8988T (cell line): ENCODE results near the gene PCK1.

ENCODE experiments used
- DNase-seq: peaks from one replicate; pipeline ENCODE4 v3.0.0; 2011

The PCK1 gene

DNA sequence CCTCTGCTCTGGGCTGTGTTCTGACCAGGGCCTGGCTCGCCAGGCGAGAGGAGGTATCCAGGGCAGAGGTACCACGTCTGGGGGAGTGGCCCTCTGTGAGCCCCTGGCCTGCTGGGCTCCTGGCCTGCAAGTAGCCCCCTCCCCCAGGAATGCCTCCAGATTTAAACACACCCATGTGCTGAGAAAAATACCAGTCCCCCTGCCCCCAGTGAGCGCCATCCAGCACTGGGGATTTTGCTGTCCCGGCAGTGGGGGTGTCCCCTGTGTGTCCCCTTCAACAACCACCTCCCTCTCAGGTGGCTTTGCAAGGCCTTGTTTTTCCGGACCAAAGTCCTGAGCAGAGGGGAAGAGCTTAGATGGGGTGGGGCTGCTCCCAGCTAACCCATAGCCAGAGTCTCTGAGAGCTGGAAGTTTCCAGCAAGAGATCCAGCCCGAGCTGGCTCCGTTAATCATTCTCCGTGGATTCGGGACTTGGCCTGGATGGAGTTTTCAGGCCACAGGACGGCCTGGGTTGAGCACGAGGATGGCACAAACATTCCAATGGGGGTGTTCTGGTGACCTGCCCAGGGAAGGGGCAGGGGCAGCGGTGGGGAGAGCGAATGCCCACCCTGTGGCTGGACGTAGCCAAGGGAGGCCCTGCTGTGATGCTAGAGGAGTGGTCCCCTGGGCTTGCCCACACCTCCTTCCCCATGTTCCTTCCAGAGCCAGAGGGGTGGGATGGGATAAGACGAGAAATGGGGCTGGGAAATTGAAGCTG, 29.0 kb downstream of the PCK1 start:
- DNase-seq = no peak

DNA sequence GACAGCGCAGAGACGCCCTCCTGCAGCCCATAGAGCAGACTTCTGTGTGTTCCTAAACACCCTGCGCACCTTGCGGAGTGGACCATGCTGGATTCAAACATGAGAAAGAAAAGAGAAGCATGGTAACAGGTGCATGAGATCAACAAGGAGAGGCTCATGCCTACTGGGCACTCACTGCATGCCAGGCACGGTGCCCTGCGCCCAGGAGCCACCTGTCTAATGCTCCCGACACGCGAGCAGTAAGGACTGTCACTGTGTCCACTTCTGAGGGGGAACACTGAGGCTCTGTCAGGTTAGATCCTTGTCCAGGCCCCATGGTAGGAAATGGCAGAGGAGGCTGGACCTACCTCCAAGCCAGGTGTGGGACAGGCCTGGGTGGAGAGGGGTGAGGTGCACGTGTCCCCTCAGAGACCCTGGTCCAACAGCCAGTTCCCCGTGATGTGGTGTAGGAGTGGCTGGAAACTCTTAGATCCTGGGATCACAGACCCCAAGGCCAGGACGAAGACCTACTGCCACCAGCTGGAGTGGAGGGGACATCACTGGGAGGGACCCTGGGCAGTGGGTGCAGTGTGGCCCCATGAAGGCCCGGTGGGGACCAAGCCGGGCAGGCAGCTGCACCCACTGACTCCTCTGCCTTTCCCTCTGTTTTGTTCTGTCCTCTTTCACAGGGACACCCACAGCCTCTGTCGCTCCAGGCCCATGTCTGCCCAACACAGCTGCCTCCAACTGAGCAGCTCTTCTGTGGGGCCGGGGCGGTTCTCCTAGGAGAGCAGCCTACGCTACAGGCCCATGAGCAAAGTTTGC, 29.8 kb downstream of the PCK1 start:
- DNase-seq = no peak

DNA sequence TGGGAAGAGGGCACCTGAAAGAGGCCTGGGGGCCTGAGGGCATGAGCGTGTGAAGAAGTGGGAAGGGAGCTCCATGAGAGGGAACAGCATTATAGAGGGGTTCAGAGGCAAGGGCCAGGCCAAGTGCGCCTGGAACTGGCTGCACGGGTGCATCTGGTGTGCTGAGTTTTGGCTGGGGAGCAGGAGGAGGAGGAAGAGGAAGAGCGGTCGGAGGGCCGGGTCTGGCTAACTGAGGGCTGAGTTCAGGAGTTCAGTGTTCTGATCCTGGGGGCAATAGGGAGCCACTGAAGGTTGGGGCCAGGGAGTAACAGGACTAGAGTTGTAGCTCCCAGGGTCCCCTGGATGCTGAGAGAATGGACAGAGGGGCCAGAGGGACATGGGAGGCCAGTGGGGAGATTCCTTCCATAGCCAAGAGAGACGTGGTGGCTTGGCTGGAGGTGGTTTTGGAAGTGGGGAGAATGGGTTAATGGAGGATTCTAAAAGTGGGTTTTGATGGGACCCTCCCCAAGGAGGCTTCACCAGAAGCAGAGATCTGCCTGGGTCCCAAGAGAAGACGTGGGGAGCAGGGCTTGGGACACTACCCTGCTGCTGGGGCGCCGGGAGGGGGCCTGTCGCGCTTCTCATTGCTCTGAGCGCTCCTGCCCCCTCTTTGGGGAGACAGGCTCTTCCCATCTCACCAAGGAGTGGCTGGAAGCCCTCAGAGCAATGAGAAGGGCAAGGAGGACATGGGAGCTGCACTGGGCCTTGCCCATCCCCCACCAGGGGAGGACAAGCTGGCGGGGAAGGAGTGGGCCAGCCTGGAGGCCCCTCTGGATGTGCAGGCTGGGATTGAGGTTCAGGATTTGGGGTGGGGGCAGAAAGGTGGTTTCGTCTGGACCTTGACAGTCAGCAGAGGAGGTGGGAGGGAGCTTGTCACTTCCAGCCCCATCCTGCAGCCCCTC, 30.6 kb downstream of the PCK1 start:
- DNase-seq = no peak

DNA sequence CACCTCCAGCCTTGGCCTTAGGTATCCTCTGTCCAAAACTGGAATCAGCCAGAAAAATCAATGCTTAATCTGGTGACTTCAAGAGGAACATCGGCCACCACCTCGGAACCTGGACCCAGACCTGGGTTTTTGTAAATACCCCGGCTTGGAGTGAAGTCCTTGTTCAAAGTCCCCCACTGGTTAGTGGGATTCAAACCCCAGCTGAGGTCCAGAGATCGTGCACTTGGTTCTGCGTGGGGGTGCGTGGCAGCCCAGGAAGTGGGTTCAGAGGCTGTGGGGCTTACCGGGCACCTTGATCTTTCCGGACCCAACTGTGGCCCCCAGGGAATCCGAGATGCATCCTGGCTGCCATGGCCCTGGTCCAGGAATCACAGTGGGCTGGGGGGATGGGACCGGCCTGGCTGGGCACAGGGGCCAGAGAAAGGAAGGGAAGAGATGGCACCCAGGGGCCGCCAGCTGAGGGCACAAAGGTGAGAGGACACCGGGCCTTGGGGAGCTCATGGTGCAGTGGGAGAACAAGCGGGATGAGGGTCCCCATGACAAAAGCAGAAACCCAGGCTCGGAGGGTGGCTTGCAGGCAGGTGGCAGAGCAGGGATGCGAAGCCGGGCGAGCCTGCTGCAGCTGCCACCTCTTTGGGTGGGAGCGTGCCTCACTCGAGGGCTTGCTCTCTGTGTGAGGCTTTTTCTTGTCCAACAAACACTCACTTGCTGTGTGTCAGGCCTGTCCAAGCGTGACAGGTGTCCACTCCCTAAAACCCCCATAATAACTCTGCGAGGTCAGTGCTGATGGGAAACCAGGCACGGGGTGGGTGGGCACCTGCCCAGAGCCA, 31.6 kb downstream of the PCK1 start:
- DNase-seq = no peak

DNA sequence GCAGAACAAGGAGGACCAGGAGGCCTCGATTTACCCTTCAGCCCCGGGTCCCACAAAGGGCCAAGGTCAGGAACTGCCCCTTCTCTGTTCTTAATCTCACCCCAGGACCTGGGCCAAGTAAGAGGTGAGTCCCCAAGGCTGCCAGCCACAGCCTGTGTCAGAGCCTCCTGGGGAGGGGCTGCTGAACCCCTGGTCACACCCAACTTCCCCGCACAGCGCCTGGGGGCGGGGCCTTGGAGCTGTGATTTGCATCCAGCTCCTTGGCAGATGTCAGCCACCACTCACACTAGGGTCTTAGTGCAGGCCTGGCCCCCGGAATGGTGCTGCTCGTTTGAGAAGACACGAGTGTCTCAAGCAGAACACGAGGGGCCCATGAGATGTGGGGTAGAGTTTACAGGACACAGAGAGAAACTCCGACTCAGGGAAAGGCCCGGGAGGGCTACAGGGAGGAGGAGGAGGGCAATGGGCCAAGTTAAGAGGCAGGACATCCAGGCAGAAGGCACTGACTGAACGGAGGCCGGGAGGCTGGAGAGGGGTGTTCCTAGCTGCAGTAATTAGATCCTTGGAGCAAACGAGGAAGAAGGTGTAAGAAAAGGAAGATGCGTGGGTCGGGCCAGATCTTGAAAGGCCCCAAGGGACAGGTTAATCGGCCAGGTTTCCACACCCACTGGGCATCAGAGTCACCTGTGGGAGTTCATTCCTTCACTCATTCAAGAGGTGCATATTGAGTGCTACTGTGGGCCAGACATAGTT, 32.4 kb downstream of the PCK1 start:
- no peak for DNase-seq

DNA sequence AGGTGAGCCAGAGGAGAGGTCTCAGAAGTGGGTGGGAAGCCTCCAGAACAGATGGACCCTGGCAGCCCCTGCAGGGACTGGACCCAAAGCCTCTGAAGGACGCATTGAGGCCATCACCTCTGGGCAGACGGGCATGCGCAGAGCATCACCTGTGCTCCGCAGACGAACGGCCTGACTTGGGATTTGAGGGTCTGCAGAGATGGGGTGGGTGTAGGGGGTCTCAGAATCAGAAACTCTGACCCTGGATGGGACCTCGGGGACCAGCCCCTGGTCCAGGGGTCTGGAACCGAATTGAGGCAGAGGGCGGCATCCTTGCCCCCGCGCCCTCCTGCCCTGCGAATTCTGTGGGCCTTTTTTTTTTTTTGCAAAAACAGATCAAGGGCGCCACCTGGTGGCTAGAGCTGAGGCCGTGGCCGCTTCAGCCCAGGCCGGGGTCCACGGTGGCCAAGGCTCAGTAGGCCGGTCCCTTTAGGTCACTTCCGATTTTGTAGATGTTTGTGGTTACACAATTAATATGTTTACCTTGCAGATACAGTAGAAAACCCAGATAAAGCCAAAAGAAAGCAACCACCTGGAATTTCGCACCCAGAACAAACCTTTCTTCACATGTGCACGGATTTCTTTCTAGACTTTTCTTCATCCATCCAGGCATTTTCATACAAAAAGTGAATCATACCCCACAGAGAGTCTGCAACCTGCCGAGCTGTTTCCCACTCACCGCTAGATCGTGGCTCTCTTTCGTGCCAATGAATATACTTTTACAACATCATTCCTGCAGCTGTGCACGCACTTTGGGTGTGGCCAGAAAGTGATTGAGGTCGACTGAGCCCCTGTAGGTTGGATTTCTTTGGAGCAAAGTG, 33.4 kb downstream of the PCK1 start:
- DNase-seq = peak; percentile 91

DNA sequence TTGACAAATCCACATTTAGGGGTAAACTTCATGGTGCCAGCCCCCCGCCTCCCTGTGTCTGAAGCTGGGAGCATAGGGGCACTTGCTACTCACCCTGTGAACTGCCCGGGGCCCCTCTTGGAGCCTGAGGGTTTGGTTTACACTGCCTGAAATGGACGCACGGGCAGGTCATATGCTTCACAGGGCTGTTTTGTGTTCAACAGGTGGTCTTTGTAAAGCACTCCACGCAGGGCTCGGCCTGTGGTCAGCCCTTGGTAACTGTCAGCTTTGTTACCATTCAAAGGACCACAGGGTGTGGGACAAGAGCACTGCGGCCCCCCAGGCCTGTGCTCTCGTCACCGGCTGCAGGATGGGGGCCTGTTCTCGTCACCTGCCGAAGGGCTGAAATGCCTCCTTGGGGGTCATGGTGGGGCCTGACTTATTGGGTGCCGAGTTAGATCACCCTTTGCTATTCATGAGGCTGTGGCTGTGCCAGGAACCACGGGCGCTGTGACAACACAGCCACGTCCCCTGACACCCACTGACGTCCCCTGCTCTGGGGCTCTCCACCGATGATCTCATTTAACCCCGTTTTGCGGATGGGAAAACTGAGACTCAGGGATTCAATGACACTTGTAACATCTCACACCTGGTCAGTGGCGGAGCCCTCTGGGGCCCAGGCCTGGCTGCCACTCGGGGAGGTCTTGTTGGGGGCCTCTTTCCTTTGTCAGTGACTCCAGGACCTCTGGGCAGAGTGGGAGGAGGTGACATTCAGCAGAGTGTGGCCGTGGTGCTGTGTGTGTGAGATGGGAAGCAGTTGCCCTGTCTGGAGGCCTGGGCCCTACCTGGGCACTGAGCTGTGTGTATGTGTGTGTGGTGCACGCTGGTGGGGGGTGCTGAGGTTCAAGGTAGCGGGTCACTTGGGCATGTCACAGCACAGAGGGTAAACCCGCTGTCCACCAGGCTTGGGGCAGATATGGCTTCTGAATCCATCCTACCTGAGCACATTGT, 34.4 kb downstream of the PCK1 start:
- DNase-seq = no peak

DNA sequence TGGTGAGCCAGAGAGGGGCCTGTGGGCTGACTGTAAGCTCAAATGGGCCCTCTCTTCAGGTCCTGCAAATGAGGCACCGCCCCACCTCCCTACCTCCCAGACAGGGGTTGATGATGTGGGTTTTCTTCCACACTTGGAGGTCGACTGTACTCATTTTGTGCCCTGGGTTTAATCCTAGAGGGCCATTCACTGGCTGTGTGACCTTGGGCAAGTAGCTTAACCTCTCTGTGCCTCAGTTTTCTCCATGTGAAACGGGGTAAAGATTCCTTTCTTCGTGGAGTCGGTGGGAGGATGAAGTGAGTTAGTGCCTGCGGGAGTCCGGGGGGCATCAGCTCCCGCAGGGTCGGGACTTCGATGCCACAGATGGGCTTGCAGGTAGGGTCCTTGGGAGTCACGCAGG, 35.4 kb downstream of the PCK1 start:
- no peak for DNase-seq

DNA sequence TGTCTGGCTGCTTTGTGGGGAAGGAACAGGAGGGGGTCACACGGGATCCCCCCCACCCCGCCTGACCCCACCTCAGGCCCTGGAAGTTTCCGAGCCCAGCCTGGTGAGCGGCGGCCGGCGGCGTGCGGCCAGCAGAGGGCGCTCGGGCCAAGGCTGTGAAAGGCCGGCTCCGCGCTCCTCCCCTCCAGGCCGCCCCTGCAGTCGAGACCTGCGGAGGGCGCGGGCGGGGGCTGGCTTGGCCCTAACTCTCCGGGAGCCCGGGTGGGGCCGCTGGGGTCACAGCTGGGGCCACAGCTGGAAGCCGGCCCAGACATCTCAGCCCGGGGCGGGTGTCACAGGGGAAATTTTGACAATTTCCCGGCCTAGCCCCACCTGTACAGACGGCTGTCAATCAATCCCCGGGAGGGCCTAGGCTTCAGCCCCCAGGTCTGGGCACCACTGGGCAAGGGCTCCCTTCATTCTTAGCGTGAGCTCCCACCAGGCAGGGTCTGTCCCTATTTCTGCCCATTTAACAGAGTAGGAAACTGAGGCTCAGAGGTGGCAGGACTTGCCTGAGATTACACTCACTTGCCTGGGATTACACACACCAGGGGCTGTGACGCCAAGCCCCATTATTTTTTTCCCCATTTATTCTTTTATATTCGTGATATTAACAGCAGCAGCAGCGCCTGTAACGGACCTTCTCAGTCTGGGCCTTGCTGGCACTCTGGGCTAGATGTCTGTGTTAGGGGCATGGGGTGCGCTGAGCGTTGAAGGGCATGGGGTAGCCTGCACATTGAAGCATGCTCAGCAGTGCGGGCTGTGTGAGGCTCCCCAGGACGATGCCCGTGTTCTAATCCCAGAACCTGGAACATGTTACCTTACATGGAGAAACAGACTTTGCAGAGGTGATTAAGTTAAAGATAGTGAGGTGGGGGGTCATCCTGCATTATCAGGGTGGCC, 36.4 kb downstream of the PCK1 start:
- DNase-seq = peak; percentile 94

DNA sequence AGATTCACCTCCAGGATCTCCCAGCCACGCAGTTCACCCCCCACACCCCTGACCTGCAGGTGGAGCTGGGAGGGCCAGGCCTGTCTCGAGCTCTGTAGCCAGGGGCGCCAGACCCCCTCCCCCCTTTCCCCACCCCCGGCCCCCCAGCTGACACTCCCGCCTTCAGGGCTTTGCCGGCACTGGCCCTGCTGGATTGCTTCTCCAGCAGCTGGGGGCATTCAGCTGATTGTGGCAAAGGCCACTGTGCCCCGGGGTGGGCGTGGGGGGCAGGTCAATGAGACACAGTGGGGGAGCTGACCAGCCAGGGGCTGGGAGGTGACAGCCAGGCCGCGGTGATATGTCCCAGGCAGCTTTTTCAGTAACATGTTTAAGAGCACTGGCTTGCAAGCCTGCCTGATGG, 37.1 kb downstream of the PCK1 start:
- no peak for DNase-seq

DNA sequence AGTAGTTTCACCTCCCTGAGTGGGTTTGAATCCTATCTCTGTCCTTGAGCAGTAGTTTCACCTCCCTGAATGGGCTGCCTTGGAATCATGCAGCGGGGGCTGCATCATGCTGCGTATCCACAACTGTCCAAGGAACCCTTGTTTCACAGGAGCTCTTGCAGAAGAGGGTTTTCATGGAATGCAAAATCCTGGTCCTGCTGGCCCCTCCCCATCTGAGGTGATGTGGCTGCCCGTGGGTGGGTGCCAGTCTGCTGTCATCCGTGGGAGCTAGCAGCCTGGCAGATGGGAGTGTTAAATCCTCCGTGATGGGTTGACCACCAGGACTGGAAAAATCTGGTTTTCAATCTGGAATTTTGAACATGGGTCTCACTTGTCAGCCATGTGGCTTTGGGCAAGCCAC, 37.6 kb downstream of the PCK1 start:
- no peak for DNase-seq

DNA sequence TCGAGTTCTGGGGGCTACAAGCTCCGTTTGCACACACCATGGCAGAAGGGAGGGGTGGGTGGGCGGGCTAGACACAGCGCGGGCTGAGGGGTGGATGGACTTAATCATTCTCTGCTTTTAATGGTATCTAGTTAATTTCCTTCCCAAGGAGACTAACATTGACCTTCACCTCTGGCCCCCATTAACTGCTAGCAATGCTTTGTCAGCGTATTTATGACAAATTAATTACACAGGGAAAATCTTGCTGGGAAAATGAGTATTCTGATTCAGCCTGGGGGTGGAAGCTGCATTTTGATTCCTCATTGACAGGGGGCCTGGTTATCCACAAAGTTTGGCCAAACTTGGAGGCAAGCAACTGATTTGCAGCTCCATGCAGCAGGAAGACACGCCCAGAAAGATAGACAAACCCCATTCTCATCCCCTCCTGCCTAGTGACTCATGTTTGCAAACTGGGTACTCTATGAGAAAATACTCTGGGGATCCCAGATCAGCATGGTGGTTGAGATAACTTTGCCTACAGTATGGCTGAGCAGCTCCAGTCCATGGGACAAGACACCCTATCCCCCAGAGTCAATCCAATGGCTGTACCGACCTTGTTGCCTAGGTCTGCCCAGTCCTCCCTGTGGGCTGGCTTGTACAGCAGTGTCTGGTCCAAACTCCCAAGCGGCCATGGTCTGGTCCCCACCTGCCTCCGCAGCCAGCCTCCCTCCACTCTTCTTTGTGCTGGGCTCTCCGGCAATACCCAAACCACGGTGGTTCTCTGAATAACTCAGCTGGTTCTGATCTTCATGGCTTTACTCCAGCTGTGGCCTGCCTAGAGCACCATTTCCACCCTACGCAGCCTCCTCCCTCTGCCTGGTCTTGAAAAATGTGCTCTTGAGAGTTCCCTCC, 39.7 kb downstream of the PCK1 start:
- DNase-seq = no peak

DNA sequence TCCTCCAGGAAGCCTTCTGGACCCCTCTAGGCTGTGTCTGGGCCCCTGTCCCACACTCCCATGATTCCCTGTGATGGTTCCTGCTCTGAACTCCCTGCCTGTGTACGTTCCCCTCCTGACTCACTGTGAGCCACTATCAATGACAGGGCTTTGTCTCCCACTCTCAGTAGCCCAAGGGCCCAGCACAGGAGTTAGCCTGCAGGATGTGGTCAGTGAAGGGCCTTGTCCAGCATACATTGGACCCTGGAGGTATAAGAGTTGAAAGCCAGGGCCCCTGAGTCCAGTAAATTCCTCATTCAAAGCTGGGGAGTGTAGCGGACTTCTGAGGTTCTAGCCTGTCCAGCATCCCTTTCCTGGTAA, 40.3 kb downstream of the PCK1 start:
- DNase-seq = no peak

DNA sequence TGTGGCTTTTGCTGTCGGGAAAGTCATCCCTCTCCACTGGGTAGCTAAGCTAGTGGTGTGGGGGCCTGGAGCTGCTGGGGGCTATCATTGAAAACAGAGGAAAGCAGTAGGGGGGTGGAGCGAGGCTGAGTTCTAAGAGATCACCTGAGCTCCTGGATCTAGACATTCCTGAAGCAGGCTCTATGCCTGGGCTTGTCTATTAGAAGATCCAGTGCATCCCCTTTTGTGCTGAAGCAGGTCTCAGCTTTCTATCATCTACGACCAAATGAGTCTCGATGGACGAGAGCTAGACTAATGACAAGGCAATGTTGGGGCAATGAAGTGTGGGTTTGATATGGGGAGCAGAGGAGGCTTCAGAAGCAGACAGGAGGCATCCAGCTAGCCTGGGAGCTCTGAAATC, 40.8 kb downstream of the PCK1 start:
- no peak for DNase-seq

DNA sequence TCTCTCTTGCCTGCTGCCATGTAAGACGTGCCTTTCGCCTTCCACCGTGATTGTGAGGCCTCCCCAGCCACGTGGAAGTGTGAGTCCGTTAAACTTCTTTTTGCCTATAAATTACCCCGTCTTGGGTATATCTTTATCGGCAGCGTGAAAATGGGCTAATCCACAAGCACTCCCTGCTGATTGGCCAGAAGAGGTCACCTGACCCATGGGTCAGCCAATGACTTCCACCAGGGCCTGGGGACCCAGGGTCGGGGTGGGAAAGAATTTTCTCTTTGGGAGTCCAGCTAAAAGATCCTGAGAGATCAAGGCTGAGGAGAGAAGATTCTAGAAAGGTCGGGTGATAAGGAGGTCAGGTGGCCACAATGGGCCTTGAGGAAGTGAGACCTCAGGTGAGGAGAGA, 42.2 kb downstream of the PCK1 start:
- no peak for DNase-seq

DNA sequence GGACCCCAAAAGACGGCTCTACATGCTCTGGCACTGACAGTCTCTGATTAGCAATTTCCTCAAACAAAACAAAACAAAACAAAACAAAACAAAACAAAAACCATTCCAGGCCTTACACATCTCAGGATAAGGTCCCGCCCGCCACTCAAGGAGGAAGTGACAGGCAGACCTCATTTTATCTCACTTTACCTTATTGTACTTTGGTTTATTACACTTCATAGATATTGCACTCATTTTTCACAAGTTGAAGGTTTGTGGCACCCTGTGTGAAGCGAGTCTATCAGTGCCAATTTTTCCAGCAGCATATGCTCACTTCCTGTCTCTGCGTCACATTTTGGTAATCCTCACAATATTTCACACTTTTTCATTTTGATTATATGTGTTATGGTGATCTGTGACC, 44.1 kb downstream of the PCK1 start:
- DNase-seq = no peak

DNA sequence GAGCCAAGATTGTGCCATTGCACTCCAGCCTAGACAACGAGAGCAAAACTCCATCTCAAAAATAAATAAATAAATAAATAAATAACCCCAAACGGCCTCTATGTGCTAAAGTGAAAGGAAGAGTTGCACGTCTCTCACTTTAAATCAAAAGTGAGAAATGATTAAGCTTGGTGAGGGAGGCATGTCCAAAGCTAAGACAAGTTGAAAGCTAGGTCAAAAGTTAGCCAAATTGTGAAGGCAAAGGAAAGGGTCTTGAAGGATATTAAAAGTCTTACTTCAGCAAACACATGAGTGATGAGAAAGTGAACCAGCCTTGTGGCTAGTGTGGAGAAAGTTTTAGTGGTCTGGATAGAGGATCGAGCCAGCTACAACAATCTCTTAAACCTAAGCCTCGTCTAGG, 45.0 kb downstream of the PCK1 start:
- DNase-seq = no peak
